HG03571 (cell line): Measurements from ENCODE around the gene DUSP16.
"Not testable (repeated sequence)": the region's sequence is repeated elsewhere in the genome, so short reads cannot be mapped to it uniquely, and the experiment has no call there.

Experiments used
- ATAC-seq: cut with Tn5 transposase; IDR thresholded peaks from one replicate; pipeline ENCODE4 v1.9.1; 2021; ENCODE audit not compliant: unreplicated experiment

Gene DUSP16

GRCh38 chr12:12548713-12549112 lies 13.9 kb downstream of the DUSP16 start:
- no peak for ATAC-seq

GRCh38 chr12:12546314-12546772 lies 16.3 kb downstream of the DUSP16 start:
- ATAC-seq = no peak

GRCh38 chr12:12543959-12544358 lies 18.7 kb downstream of the DUSP16 start:
- ATAC-seq = no peak

- no peak for ATAC-seq
Measured at GRCh38 chr12:12542964-12543363, 19.7 kb downstream of the DUSP16 start.

GRCh38 chr12:12542286-12542685 lies 20.4 kb downstream of the DUSP16 start:
- no peak for ATAC-seq

- no peak for ATAC-seq
Measured at GRCh38 chr12:12541782-12542181, 20.9 kb downstream of the DUSP16 start.

GRCh38 chr12:12540261-12541013 lies 22.2 kb downstream of the DUSP16 start:
- ATAC-seq = no peak

- ATAC-seq = no peak
Measured at GRCh38 chr12:12539028-12539810, 23.4 kb downstream of the DUSP16 start.

- ATAC-seq = no peak
Measured at GRCh38 chr12:12538535-12538934, 24.1 kb downstream of the DUSP16 start.

- no peak for ATAC-seq
Measured at GRCh38 chr12:12537421-12537820, 25.2 kb downstream of the DUSP16 start.

GRCh38 chr12:12534975-12535374 lies 27.7 kb downstream of the DUSP16 start:
- no peak for ATAC-seq

- no peak for ATAC-seq
Measured at GRCh38 chr12:12534166-12534866, 28.3 kb downstream of the DUSP16 start.

- no peak for ATAC-seq
Measured at GRCh38 chr12:12533238-12533829, 29.3 kb downstream of the DUSP16 start.

- no peak for ATAC-seq
Measured at GRCh38 chr12:12531194-12531593, 31.5 kb downstream of the DUSP16 start.

- ATAC-seq = no peak
Measured at GRCh38 chr12:12529783-12530421, 32.8 kb downstream of the DUSP16 start.

GRCh38 chr12:12528361-12529270 lies 34.0 kb downstream of the DUSP16 start:
- ATAC-seq = no peak

GRCh38 chr12:12527820-12528296 lies 34.8 kb downstream of the DUSP16 start:
- ATAC-seq = no peak

GRCh38 chr12:12524128-12524527 lies 38.5 kb downstream of the DUSP16 start:
- no peak for ATAC-seq

- no peak for ATAC-seq
Measured at GRCh38 chr12:12523229-12523628, 39.4 kb downstream of the DUSP16 start.

GRCh38 chr12:12522657-12523056 lies 40.0 kb downstream of the DUSP16 start:
- ATAC-seq = not testable (repeated sequence)
